GM18861 (cell line): ENCODE measurements around the gene RASSF3.
"Not testable (repeated sequence)": the region's sequence is repeated elsewhere in the genome, so short reads cannot be mapped to it uniquely, and the experiment has no call there.

Source experiments
- ATAC-seq: cut with Tn5 transposase; IDR thresholded peaks from one replicate; pipeline ENCODE4 v1.9.1; 2021; ENCODE audit not compliant: unreplicated experiment

The RASSF3 gene

DNA sequence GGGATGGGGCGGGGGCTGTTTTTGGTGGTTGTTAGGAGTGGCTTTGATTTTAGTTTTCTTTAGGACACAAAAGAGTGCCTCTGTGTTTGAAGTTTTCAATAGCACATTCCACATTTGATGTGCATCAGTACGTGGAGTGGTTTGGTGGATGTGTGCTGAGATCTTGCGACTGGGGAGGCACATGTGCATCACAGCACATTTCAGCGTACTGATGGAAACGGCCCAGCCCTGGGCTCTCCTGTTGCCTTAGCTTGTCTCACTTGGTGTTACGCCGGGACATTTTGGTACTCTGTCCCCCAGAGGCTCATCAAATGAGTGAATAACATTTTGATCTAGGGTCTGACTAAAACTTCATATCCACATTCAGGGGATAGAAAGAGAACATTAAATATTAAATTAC lies 78.4 kb downstream of the RASSF3 start:
- ATAC-seq = no peak

DNA sequence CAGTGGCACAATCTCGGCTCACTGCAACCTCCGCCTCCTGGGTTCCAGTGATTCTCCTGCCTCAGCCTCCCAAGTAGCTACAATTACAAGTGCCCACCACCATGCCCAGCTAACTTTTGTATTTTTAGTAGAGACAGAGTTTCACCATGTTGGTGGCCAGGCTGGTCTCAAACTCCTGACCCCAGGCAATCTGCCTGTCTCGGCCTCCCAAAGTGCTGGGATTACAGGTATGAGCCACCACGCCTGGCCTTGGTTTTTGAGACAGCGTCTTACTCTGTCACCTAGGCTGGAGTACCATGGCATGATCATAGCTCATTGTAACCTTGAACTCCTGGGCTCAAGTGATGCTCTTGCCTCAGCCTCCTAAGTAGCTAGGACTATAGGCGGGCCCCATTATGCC lies 79.9 kb downstream of the RASSF3 start:
- ATAC-seq = not testable (repeated sequence)

DNA sequence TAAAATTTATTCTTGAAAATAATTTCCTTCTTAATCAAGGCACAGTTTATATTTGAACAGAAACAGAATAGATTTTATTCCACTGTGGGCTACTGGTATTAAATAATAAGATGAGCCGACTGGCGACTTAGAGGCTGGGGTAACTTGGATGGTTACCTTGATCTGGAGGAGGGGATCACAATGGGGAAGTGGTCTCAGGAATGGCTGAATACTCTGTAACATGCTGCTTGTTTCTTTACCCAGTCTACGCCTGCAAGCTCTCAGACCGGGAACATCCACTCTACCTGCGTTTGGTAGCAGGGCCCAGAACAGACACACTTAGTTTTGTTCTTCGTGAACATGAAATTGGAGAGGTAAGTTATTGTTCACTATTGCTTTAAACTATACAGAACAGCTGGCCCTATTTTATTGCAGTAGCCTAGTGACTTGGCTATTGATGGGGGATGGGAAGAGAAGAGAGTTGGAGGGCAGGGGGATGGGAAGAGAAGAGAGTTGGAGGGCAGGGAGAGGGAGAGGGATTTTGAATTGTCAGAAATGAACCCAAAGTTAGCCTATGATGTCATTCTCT lies 81.0 kb downstream of the RASSF3 start:
- no peak for ATAC-seq

DNA sequence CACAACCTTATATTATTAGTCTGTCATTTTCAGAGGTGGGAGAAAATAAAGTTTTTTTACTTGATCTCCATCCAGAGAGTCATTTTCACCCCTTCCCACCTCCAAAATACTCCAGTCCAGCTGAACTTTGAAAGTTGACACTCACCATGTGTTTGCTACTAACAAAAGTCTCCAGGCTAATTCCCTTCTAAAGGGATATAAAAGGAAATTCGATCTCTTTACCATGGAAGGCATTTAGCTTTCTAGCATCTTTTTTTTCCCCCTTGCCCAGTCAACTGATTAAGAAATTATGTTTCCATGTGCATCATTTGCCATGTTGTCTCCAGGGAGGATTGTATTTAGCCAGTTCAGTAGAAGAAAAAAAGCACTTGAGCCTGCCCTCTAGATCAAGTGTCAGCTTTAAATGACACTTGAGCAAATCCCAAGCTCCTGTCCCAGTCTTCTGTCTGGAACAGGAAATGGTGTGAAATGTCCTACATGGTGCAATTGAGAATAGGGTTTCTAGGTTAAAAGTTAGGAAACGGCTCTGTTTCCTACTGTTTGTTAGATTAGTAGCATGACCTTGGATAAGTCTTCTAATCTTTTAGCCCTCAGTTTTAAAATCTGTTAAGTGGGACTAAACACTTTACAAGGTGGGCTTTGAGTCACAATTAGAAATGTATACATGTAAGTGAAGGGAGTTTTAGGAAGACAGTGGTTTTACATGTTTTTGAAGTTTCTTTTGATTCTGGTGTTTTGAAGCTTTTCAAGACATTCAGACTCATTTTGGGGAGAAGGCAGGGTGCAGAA lies 81.7 kb downstream of the RASSF3 start:
- no peak for ATAC-seq

DNA sequence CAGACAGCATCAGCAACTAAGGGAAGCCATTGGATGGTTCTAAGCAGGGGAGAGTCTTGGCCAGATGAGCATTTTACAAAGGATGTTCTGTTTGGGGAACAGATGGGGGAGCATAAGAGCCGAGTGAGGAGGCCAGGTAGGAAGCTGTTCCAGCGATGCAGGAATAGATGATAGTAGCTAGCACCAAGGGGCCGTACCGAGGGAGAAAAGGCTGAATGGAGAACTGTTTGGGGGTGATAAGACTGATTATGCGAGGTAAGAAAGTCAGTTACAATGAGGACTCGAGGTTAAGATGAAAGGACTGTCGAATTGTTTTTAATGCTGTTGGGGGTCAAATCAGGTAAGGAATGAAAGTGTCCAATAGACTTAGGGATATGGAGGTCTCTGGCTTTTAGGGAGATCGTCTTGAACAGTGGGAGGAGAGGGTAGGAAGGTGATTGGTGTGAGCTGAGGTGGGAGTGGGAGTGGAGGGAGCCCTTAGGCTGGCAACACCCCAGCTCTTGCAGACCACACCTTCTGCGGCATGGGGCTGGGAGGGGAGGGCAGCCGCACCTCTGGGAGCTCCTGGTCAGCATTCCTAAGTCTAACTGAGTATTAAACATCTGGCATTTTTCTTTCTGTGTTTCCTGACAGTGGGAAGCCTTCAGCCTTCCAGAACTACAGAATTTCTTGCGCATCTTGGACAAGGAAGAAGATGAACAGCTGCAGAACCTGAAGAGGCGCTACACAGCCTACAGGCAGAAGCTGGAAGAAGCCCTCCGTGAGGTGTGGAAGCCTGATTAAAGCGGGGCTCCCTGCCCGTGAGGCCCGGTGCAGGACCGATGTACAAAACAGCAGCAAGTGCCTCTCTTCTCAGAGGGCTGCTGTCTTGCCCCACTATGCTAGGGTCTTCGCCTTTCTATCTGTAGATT lies 84.1 kb downstream of the RASSF3 start:
- no peak for ATAC-seq

DNA sequence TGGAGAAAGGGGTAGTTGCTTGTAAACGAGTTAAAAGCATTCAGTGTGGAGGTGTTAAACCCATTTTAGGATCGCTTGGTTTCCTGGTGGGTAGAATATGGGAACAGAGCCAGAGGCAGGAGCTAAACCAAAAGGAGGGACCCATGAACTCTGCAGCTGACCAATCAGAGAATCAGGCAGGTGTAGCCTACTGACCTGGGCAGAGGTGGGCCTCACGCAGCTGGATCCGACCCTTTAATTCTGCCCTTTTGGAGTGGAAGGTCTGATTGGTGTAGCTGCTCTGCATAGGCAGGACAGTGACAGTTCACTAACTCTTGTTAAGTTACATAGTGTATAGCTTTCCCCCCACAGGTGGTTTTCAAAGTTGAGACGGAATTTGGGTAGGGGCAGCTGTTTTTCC lies 85.3 kb downstream of the RASSF3 start:
- no peak for ATAC-seq

DNA sequence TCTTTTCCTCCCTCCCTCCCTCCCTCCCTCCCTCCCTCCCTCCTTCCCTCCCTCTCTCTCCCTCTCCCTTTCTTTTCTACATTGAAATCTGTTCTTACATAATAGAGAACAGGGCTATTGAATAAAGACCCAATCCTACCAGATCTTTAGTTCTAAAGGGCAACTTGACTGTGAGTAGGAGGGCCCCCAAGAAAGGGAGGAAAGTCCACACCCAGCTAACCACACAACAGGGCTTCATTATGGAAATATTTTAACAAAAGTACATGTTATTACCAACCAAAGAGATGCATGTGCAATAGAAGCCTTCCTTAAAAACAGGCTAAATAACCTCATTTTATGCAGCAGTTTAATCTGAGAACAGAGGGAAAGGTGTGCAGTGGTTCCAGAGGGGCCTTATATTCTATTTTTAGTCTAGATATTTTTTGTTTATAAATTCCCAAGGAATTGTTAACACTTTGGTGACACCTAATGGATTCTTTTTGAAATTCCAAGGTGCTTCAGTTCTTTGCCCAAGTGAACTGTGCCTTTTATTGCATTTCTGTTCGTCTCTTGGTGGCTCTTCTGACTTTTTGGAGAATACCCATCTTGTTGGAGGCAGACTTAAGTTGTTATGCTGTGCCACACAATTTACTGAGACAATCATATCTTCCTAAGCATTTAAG lies 85.9 kb downstream of the RASSF3 start:
- ATAC-seq = no peak

DNA sequence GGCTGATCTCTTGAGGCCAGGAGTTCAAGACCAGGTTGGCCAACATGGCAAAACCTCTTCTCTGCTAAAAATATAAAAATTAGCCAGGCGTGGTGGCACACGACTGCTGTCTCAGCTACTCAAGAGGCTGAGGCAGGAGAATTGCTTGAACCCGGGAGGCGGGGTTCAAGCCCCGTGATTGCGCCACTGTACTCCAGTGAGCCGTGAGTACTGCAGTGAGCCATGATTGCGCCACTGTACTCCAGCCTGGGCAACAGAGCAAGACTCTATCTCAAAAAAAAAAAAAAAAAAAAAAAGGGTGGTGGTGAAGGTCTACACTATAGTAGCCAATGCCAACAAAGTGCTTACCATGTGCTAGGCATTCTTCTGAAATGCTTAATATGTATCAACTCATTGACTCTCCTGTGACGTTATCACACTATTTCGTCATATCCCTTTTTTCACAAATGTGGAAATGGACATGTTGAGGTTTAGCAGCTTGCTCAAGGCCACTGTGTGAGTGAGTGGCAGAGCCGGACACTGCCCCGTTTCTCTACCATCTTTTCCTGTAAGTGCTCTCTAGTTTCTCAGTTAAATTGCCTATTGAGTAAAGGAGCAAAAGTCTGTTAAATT lies 89.3 kb downstream of the RASSF3 start:
- no peak for ATAC-seq

DNA sequence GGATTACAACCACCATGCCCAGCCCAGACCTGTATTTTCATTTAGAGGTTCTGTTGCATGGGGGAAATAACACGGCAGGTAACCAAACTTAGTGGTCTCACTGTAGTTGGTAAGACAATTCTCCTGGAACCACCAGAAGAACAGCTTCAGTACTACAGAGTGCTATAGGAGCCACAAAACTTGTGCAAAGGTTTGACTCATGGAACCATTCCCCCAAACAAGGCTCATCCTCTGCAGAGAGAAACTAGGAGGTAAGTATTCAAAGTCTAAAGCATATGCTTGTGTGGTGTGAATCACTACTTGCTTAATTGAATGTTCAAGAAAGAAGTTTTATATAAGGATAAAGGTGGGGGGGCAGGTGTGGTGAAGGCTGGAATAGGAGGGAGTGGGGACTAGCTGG lies 90.2 kb downstream of the RASSF3 start:
- ATAC-seq = no peak

DNA sequence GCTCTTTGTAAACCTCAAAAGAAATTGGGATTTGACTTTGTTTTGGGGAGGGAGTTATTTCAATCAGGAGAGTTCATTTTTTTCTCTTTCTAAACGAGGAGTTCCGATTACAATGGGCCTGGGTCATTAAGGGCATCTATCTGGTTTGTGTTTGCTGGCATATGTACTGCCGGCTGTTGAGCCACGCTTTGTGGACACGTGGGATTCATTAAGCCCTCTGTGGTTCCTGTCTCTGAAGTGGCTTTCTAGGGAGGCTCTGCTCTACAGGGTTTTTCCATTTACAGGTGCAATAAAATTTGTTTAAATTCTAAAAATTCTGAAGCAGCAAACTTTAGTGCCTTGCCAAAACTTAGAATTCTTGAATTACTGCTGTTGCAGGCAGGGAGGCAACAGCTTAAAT lies 91.0 kb downstream of the RASSF3 start:
- ATAC-seq = no peak

DNA sequence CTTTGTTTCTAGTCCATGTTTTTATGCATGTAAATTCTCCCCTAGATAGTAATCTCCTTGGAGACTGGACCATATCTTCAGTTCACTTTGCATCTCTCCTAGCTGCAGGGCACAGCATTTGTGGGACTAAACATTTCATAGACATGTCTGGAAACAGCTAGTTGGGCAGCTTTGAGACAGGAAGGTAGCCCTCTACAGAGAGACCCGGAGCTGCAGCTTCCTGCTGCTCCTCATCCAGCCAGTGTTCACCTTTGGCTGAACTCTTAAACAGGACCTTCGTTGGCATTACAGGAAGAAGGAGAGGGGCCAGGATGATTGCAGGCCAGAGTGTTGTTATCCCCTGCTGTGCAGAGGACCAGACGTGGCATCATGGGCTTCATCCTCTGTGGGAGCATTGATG lies 96.0 kb downstream of the RASSF3 start:
- ATAC-seq = no peak

DNA sequence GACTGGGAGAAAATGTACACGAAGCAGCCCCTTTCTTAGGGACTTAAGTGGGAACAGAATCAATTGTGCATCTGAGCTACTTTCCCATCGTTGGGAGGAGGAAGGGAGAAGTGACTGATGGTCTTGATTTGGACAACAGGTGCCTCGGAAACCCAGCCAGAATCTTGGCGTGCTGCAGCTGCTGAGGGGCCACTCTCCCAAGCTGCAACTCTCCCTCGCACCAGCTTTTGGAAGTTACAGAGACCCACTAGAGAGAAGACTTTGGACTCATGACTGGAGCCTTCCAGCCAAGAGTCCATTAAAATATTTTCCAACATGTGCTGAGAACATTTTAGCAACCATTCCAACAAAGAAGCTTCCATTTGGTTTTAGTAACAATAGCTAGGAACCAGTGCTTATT lies 96.6 kb downstream of the RASSF3 start:
- no peak for ATAC-seq

DNA sequence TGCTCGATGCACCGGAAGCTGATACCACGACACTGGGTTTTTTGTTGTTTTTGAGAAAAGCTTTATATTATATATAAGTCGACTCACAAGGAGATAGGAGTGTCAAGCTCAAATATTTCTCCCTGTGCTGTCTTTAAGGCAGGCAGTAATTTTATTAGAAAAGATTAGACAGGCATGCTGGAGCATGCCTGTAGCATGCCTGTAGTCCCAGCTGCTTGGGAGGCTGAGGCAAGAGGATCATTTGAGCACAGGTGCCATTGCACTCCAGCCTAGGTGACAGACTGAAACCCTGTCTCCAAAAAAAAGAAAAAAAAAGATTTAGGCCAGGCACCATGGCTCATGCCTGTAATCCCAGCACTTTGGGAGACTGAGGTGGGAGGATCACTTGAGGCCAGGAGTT lies 97.1 kb downstream of the RASSF3 start:
- no peak for ATAC-seq

DNA sequence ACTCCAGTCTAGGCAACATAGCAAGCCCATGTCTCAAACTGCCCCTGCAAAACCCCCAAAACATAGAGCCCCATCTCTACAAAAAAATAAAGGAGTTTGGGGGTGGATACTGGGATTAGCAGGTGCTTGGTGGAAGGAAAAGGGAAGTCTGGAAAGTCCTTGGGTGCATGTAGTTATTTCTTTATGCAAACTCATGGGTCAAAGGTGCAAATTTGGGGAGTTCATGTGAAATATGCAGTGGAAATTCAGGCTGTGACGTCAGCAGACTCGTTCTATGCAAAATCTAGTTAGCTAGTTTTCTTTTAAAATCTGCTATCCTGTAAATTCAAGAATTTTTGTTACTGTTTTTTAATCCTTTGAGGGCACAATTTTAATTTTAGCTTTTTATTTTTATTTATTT lies 97.6 kb downstream of the RASSF3 start:
- ATAC-seq = no peak

DNA sequence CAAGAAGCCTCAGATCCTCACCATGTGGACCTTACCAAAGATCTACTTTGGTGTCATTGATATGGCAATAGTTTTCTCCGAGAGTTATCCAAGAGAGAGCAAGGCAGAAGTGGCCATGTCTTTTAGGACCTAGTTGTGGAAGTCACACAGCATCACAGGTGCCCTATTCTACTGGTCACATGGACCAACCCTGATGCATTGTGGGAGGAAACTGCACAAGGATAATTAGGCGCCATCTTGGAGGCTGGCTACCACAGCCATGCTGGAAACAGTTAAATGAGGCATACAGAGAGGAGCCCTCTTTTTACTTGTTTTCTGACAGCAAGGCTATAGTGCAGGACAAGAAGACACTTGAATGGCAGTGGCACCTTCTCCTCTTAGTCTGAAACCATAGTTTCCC lies 99.1 kb downstream of the RASSF3 start:
- no peak for ATAC-seq

DNA sequence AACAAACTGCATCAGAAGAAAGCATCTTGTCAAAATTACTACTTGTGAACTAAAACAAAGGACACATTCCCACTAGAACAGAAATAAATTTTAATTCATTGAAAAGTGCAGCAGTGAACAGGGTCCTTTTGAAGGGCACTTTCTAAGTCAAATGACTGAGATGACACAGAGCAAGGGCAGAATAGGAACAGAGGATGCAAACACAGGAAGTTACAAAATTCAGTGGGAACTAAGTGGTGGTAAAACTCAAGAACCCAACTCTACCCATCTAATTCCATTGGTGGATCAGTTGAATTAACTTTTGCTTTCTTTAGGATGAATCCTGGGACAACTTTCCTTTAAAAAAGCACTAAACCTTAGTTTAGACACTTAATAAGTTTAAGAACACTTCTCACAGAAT lies 103.1 kb downstream of the RASSF3 start:
- ATAC-seq = no peak

DNA sequence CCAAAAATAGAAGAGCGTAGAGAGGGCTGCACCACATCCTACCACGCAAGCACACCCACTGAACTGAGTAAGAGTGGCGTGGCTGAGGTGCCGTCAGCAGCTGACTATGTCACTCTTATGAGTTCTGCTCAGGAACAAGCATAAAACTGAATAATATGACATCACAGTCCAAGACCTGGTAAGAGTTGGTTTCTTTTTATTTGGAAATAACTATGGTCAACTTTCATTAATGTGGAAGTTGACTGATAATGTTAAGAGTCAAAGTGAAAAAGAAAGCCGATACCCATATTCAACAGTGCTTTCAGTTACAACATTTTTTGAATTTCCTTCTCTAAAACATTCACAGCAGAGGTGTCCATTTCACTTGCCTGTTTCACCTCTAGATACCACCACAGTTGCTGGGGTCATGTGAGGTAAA lies 104.3 kb downstream of the RASSF3 start:
- no peak for ATAC-seq

DNA sequence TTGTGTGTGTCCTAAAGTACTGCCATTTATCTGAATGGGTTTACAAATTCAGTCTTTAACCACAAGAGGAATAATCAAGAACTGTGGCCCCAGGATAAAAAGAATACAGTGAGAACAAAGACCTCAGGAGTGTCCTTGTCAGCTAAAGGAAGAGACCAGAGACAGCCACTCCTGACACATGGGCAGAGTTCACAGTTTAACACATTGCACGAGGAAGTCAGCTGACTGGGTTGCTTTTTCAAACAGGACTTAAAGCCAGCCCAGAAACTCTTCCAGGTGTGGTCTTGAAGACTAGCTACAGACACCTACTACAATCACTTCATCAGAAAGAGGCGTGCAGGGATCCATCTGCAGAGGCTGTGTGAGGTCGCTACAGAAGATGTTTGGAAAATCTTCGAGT lies 106.1 kb downstream of the RASSF3 start:
- no peak for ATAC-seq

DNA sequence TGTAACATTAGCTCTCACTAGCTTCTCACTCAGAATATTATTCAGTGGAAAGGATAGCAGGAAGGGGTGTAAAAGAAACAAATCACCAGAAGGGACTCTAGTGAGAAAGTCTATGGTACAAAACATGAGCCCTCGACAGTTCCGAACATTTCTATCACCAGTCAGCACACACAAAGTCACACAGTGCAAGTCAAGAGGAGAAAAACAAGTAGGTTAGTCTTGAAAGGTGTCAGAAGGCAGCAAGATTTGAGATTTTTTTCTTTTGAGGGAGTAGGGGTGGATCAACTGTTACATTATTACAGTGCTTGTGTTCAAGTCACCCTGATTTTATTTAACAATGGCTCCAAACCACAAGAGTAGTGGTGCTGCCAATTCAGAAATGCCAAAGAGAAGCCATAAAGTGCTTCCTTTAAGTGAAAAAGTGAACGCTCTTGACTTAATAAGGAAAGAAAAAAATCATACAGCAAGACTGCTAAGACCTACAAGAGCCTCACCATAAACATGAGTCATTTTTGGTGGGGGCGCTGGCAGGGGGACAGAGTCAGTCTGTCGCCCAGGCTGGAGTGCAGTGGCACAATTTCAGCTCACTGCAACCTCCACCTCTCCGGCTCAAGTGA lies 106.7 kb downstream of the RASSF3 start:
- ATAC-seq = no peak

DNA sequence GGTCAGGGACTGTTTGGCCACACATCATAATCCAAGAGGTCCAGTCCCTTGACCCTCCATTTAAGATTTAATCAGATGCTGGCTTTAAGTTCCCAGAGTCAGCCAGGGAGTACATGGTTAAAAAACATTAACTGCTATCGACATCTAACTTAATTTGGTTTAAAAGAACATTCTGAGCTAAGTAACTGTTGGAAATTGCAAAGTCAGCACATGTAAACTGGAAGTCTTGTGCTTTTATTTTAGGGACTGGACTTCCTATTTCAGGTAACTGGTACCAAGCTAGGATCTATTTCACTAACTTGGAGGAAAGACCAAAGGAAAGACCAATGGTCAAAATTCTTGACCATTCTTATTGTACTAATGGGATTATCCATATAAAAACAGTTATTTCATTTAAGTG lies 108.4 kb downstream of the RASSF3 start:
- ATAC-seq = no peak

DNA sequence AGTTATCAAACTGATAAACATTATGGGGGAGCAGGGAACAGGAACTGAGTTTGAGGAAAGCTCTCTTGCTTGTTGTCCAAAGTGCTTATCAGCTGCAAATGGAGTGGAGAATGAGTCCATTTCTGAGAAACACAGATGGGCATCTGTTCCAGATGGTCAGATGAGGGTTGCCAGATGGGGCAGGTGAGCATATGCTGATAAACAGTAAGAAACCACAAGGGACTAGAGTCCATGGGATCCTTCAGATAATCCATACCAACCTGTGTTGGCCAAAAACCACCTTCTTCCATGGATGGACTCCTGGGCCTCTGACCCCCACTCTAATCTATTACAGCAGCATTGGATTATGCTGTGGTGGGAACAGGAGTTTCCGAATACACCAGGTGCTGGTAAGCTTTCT lies 110.6 kb downstream of the RASSF3 start:
- ATAC-seq = no peak
